ENCODE data around the gene DMTF1. TPM values are rescaled to one million over a fixed set of nuclear protein-coding genes. Genes with fewer than 3 reads are reported as not detected.

Gene DMTF1
- total and polyA plus RNA-seq, 2 of the 8 experiments (the other 6 are each of a cell fraction or from before 2014, with no cell fraction given) = 86.0 to 115 TPM

GRCh38 chr7:87119581-87119980 is 32.7 kb upstream of the DMTF1 start:
- H4K20me1 ChIP-seq (replicated peaks in 1 of 2; ENCODE audit: control insufficient read depth in 1 of 2, insufficient read depth in 2 of 2, low read length in 2 of 2) = no peaks in the 10 kb centered on the region
- TF ChIP-seq BCL11A (IDR thresholded peaks at IDR 0.05; ENCODE audit: low read depth in 2 of 2, low read length in 2 of 2) = no peak
- TF ChIP-seq NANOG (IDR thresholded peaks at IDR 0.05; ENCODE audit: insufficient read depth, low read depth, low read length, poor library complexity, severe bottlenecking) = no peak
- TF ChIP-seq POU5F1 (IDR thresholded peaks at IDR 0.05; ENCODE audit: low read depth, low read length) = no peak
- TF ChIP-seq TAF1 (IDR thresholded peaks at IDR 0.05; ENCODE audit: low read depth, low read length) = no peak
- TF ChIP-seq CBX5 (IDR thresholded peaks at IDR 0.05; ENCODE audit: low read depth, low read length) = no peak
- no peak for TF ChIP-seq KDM5A (IDR thresholded peaks at IDR 0.05; ENCODE audit: low read length)
- no peak for TF ChIP-seq SUZ12 (IDR thresholded peaks at IDR 0.05; ENCODE audit: low read length)
- no peak for TF ChIP-seq FOSL1 (IDR thresholded peaks at IDR 0.05; ENCODE audit: insufficient read depth, low read depth, low read length)
- no peak for TF ChIP-seq SP4 (IDR thresholded peaks at IDR 0.05; ENCODE audit: low read length)
- TF ChIP-seq MAFK (IDR thresholded peaks at IDR 0.05; ENCODE audit: low read depth, low read length) = no peak
- TF ChIP-seq JUND (IDR thresholded peaks at IDR 0.05; ENCODE audit: low read length) = no peak
- TF ChIP-seq POLR2A (IDR thresholded peaks at IDR 0.05; ENCODE audit: control extremely low read depth in 1 of 2, low read depth in 2 of 2, low read length in 2 of 2) = no peak
- no peaks in the 10 kb centered on the region for H3K79me1 ChIP-seq (ENCODE audit: low read depth, low read length)
- no peak for DNase-seq (ENCODE audit: low read depth in 1 of 2, low spot score in 2 of 2)
- H3K9ac ChIP-seq (replicated peaks in 1 of 4; ENCODE audit: extremely low read depth in 1 of 4, low read depth in 3 of 4, low read length in 3 of 4) = no peak overlapping the region
- H3K23me2 ChIP-seq (ENCODE audit: low read depth, low read length) = no peaks in the 10 kb centered on the region
- no peak for FAIRE-seq
- no peak overlapping the region for H2BK120ac ChIP-seq (replicated peaks; ENCODE audit: low read depth, low read length)
- H3K9me3 ChIP-seq (ENCODE audit: insufficient read depth in 2 of 2, low read depth in 1 of 2, low read length in 1 of 2) = peaks cover 0 to 3% of the 10 kb centered on the region in 2 experiments; a peak in 1 of 4 replicates
- H3K79me2 ChIP-seq (ENCODE audit: control insufficient read depth in 1 of 2, insufficient read depth in 2 of 2, low read length in 2 of 2) = no peaks in the 10 kb centered on the region
- no peak overlapping the region for H4K5ac ChIP-seq (ENCODE audit: insufficient read length, low read depth, low read length)
- H3K27ac ChIP-seq (ENCODE audit: low read depth, low read length) = no peak overlapping the region
- ChIA-PET POLR2A (ENCODE audit: partially characterized antibody) (no interaction called here), CTCF (ENCODE audit: partially characterized antibody) (no interaction called here)
- H3K36me3 ChIP-seq (ENCODE audit: control insufficient read depth in 2 of 4, insufficient read depth in 4 of 4, low read length in 3 of 4) = no peaks in the 10 kb centered on the region
- H3K4me2 ChIP-seq (ENCODE audit: insufficient read depth in 1 of 2, low read depth in 2 of 2, low read length in 2 of 2) = no peak overlapping the region
- no peak overlapping the region for H2BK15ac ChIP-seq (ENCODE audit: low read length)
- no peak overlapping the region for H3K18ac ChIP-seq (ENCODE audit: extremely low read depth, low read length)
- no peak overlapping the region for H3K4ac ChIP-seq (replicated peaks; ENCODE audit: insufficient read length, low read depth, low read length)
- no peaks in the 10 kb centered on the region; a peak in 1 of 7 replicates for H3K4me1 ChIP-seq (replicated peaks in 1 of 4; ENCODE audit: control insufficient read depth in 3 of 4, insufficient read depth in 4 of 4, low read length in 3 of 4)
- no peak overlapping the region for H2BK12ac ChIP-seq (ENCODE audit: low read depth, low read length)
- H4K8ac ChIP-seq (ENCODE audit: extremely low read depth, insufficient read depth, low read length) = no peak overlapping the region
- H3K23ac ChIP-seq (ENCODE audit: insufficient read length) = no peak overlapping the region
- H2BK20ac ChIP-seq (ENCODE audit: low read length) = no peak overlapping the region
- no peak overlapping the region for H3K56ac ChIP-seq (replicated peaks; ENCODE audit: insufficient read length, low read depth, low read length)
- no peak overlapping the region for H3K4me3 ChIP-seq (ENCODE audit: extremely low read depth in 1 of 4, insufficient read depth in 2 of 4, low read depth in 3 of 4, low read length in 4 of 4)
- WGBS, 2 experiments (ENCODE audit: extremely low coverage in 1 of 2, insufficient coverage in 1 of 2, insufficient read length in 1 of 2, insufficient replicate concordance in 2 of 2, low coverage in 1 of 2, low lambda C conversion rate in 2 of 2, missing lambda C conversion rate in 1 of 2) = 50% methylated on average over 2 of the region's 2 CpGs; no CpG with 5 or more reads in 1 of the 2 experiments
- H2AK5ac ChIP-seq (ENCODE audit: low read depth, low read length) = no peak overlapping the region
- H2AFZ ChIP-seq (ENCODE audit: low read length) = no peak overlapping the region
- no peak overlapping the region for H2BK5ac ChIP-seq (ENCODE audit: low read depth, low read length)
- no peak overlapping the region for H3K14ac ChIP-seq (ENCODE audit: insufficient read length)
- no peaks in the 10 kb centered on the region for H3K27me3 ChIP-seq (replicated peaks in 1 of 4; ENCODE audit: control insufficient read depth in 3 of 4, extremely low read depth in 1 of 4, insufficient read depth in 3 of 4, low read length in 3 of 4)
- H4K91ac ChIP-seq (replicated peaks; ENCODE audit: insufficient read length, low read length) = no peak overlapping the region
